HL-60/S4 treated with phorbol 12-myristate 13-acetate at 8.2 ng/mL for 4 days and 3 days (cell line): ENCODE results near the gene ANTXRL.
"Not testable (repeated sequence)": the region's sequence is repeated elsewhere in the genome, so short reads cannot be mapped to it uniquely, and the experiment has no call there.

ENCODE experiments used
- in situ Hi-C: fragments of 300-500 bp; cut with MboI; formaldehyde crosslinking; loops from 2 replicates; pipeline ENCODE4 v1.15.0; 2022; ENCODE audit warnings: low sequenced_read_pairs

ANTXRL gene

DNA sequence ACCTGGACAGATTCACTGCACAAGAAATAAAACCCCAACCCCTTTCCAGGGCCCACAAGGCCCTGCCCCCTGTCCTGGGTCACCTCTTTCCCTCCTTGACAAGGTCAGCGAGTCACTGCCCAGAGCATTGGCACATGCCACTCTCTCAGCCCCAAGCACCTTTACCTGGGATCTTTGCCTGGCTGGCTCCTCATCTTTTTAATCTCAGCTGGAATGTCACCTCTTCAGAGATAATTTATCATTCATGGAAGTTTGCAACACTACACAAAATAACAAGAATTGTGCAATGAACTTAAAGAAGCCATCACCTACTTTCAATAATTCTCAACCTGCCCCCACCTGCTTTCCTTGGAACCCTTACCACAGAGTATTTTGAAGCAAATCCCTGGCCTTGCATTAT lies 19.2 kb downstream of the ANTXRL start:
- in situ Hi-C loops: no loop called here

DNA sequence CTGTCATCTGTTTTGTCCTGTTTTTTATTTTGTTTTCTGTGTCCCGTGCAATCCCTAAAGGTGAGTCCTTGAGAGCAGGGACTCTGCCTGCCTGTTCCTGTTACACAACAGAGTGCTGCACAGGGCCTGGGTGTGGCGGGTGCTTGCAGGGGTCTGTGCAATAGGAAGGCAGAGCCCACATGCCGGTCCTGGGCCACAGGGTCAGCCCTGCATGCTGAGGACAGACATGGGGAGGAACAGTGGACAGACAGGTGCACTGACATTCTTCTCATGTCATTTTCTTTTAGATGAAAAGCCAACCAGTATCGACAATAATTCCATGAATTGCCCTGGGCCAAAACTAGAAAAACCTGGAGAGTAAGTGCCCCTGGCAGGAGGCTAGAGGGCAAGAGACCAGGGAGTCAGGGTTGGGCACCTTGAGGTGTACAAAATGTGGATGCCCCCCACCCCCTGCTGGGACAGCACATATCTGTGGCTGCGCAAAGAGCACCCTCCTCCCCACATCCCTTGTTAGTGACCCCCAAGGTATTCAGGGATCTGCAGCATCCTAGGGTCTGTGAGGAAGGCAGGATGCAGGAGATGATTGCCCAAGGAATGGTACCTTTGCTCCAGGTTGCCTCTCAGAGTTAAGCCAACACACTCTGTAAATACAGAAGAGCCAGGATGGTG lies 19.9 kb downstream of the ANTXRL start:
- in situ Hi-C loops: no loop called here

DNA sequence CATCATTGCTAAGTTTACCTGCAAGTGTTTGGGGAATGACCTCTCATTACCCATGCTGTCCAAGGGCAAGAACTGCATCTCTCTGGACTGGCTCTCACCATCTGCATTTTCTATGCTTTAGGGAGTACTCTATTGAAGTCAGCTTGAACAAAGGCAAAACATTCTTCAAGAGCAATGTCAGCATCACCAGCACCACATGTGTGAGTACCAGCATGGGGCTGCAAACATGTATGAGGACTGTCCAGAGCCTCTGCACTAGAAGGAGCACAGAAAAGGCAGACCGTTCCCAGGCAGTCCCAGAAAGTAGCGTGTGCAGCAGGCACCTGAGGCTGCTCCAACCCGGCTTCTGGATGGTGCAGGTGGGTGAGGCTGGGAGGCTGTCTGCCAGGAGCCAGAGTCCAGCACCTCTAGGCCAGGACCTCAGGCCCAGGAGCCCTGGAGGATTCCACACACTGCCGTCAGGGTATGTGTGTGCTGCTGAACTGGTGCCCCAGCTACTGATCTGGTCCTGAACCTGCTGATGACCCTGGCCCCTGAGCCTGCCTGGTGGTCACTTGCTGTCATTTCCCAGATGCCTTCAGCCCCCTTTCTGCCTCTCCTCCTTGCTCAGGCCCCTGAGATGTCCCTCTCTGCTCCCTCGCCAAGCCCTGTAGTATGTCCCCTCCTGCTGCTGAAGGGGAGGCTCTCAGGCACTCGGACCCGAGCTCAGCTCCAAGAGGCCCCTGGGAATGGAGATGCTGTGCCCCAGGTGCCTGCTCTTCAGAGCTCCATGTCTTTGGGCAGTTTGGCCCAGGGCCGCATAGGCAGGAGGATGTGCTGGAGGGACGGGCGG lies 20.7 kb downstream of the ANTXRL start:
- in situ Hi-C loops: no loop called here

DNA sequence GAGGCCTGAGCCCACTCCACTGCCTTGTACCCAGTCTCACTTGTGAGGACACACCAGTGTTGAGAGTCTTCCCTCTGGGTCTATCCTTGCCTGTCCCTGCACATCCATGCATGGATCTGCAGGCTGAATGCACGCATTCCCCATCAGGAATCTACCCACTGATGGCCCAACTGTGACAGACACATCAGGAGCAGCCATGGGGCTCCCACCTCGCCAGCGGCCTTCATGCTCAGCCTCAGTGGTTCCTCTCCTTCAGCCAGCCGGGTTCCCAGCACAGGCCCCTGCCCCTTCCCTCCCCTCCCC lies 21.3 kb downstream of the ANTXRL start:
- in situ Hi-C loops: no loop called here

DNA sequence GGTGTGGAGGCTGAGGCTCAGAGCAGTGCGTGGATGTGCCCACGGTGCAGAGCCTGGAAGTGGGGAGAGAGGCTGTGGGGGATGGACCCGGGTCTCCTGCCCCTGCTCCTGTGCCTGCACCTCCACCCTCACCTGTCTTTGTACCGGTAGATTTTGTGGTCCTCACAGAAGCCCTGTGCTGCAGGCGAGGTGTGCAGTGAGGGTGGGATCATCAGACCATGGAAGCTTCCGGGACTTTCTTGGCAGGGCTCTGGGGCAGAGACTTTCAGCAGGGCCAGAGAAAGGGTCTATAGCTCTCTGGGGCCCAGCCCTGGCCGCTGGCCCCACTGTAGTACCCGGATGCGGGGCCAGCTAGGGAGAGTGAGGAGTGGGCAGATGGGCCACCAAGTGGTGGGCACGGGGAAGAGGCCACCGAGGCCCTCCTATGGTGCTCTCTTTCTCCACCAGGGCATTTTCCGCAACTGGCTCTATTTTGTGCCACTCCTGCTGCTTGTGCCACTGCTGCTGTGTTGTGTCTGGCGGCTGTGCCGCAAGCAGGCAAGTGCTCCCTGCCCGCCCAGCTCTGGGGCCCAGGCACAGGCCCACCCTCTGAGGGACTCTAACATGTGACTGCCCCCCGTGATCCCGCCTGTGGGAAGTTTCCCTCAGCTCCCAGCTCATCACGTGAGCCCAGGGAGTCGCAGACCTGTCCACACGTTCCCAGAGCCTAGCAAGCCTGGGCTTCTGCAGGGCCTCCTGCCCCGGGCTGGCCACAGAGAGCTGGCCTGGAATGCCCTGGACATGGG lies 22.1 kb downstream of the ANTXRL start:
- in situ Hi-C loops: no loop called here

DNA sequence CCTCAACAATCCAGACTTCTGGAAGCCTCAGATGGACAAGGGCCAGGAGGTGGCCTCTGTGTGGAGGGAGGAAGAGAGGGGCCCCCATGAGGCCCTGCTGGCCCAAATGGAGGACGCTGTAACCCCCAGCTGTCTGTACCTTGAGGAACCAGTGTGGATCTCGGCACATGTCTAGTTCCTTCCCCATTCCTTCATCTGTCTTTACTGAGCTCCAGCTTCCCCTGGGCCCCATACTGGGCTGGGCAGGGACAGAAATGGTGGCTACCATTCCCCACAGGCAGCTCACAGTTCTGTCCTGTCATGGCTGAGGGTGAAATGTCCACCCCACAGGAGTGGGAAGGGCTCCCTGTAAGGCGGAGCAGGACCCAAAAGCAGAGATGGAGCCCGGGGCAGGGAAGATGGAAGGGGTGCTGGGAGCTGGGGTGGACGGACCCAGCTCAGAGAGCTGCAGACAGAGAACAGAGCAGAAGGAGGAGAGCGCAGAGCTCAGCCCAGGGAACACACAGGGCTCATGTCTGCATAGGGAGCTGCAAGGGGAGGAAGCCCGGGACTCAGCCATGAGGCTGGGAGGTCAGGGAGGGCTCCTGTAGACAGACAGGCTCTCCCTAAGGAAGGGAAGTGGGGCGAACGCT lies 22.8 kb downstream of the ANTXRL start:
- in situ Hi-C loops: no loop called here

DNA sequence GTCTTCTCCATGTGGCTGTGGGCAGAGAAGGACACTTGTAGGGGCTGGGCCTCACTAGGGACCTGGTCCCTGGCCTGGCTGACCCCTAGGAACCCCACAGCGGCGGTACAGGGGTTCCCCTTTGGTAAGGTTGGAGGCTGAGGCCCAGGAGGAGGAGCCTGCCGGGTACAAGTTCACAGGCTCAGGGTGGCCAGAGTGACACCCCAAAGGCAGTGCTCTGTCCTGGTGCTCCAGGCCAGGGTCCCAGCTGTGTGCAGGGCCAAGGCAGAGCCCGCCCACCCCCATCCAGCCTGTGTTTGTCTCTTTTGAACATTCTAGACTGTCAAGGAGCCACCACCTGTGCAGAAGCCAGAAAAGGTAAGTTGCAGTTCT lies 23.3 kb downstream of the ANTXRL start:
- in situ Hi-C loops: no loop called here

DNA sequence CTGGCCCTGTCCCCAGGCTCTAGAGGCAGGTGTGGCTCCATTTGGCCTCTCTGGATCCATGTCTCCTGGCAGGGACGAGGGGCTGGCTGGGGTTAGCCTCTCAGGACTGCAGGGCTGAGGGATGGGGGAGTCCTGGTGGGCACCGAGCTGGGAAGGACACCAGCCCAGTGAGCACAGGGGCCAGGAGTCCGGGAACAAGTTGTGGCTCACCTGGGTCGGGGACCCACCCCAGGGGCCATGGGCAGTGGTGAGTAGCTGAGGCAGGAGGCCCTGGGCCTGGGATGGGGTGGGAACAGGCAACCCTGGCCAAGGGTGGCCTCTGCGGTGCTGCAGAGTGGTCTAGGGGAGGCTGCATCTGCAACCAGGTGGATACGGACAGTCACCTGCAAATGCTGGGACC lies 24.1 kb downstream of the ANTXRL start:
- in situ Hi-C loops: no loop called here

DNA sequence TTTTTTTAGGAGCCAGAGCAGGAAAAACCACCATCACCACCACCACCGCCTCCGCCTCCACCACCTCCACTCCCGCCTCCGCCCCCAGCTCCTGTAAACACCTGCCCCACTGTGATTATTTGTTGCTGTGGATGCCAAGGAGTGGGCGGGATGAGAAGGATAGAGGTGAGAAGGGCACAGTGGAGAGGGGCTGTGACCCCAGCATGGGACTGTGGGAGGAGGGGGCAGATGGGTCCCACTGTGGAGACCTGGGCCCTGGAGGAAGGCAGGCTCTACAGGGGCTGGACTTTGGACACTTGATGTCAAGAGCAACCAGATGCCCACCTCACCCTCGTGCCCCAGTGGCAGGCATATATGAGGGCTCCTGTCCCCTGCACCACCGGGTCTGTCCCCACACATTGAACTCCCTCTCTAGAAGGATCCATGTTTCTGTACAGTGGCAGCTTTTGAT lies 24.7 kb downstream of the ANTXRL start:
- in situ Hi-C loops: no loop called here

DNA sequence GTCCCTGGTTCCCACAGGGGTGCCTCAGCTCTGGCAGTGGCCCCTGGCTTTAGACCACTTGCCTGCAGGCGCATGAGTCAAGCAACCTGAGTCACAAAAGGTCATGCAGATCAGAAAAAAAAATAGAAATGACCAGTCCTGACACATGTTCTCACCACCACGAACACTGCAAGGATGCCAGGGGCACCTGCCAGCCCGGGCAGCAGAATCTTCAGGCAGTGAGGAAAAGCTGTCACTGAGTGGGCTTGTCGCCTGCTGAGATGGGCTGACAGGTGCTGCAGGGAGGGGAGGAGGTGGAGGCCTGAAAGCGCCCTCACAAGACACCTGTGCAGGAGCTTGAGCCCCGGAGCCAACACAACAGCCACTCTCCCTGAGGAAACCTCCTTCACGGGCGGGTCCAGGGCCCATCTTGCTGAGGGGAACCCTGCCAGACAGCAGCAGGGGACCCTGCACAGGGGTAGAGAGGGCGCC lies 25.2 kb downstream of the ANTXRL start:
- in situ Hi-C loops: not testable (repeated sequence)

DNA sequence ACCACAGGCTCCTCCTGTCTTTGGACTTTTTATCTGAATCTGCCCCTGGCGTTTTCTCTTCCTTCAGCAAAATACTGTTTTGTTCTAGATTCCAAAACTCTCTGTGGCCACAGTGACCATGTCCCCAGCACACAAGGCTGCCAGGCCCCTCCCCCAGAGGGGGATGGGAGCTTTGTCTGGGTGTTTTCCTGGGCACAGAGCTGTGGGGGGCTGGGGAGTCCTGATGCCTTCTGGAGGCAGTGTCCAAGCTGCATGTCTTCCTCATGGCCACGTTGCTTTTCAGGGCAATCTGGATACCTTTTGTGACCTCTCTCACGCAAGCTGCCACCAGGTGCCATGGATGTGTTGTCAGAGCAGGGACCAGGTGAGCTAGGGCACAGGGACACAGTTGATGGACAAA lies 26.2 kb downstream of the ANTXRL start:
- in situ Hi-C loops: no loop called here

DNA sequence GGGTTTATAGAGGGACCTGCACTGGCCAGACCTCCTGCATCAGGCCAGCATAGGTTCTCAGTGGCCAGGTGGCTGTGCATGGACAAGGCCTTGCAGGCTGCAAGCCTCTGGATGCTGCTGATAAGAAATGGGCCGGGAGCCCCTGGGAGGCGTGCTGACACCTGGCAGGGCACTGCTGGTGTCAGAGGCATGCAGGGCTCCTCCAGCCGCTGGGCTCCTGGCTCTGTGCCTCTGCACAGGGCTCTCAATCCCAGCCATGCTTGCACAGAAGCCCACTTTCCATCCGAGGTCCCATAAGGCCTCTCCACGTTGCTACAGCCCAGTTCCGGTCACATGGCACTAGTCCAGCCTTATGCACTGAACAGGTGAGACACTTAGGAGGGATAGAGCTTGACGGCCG lies 27.3 kb downstream of the ANTXRL start:
- in situ Hi-C loops: no loop called here

DNA sequence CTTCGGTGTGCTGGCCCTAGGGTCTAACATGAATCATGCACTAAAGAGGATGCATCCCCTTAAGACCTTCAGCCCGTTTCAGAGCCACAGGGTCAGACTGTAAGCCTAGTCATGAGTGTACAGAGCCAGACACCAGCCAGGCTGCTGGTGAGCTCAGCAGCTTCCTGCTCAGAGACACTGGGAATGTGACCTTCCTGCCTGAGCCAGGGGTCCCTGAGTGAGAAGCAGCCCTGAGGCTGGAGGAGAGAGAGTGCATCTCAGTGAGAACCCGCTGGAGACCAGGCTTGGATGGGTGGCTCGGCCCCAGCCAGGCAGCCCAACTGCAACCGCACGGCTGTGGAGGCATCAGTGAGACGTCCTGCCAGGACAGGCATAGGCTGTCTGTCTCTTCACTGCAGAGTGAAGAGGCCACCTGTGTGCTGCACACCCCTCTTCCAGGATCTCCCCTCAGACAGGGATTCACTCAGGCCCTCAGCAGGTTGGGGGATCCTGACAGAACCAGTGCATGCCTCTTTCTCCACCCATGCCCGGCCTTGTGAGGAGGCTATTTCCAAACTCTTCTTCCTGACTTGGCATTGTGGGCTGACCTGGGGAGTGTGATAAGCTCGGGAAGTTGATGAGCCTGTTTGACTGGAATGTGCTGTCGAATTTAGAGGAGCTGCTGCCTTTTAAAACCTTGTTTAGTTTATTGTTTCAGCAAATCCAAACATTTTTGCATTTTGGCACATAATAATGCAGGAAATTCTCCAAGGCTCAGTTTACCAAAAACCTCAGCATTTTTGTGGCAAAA lies 28.5 kb downstream of the ANTXRL start:
- in situ Hi-C loops: not testable (repeated sequence)

DNA sequence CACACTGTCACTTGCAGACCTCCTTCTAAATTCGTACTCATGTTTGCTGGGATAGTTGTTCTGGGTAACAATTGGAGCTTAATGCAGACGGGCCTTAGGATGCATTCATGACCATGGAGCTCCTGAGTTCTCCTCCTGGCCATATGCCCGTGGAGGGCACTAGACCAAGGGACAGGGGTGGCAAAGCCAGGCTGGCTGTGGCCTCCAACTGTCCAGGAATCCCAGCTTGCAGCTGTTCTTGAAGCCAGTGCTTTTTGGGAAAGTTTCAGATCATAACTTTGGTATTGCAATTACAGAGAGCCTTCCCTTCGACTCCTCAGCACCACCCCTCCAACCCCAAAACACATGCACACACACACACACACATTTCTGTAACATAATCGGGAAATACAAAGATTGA lies 30.6 kb downstream of the ANTXRL start:
- in situ Hi-C loops: no loop called here

DNA sequence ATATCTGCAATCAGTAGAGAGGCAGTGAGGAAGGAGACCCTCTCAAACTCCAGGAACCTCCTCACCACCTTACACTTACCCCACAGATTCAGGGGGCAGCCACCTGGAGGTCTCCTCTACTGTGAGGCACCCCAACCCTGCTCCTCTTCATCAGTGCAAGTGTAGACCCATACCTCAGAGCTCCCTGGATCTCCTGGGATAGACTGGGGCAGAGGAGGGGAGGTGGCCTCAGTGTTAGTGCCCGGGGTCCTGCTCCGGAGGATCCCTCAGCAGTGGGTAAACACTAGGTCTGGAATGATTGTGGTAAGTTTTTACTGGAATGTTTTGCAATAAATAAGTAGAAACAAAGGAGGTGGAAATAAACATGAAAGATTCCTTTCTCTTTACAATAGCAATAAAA lies 31.1 kb downstream of the ANTXRL start:
- in situ Hi-C loops: no loop called here

DNA sequence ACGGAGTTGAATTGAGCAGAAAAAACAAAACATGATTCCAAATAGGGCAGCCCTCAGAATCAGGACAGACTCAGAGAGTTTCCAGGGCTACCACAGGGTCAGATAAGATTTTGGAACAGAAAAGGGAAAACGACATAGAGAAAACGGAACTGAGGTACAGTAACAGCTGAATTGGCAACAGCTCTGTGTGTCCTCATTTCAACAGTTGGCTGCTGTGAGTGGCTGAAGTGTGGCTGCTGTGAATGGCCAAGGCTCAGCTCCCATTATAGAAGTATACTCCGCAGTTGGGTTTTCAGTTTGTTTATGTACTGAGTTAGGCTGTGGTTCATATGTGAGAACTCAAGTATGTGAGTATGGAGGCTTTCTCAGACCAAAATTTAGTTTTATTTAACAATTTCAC lies 32.0 kb downstream of the ANTXRL start:
- in situ Hi-C loops: no loop called here

DNA sequence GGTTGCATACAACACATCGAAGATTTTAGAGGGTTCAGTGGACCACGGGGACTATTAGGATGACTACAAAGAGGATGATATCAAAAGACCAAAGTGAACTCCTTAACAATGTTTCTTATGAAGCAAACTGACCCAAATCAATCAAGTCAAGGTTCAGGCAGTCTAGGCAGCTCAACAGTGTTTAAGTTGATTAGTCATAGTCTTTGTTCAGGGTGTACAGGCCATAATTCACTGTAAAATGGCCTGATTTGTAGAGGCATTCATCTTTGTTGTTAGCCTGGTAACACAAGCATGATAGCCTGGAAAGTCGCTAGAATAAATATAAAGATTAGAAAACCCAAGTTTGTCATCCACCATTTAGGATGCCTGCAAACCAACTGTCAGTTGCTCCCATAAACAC lies 32.6 kb downstream of the ANTXRL start:
- in situ Hi-C loops: no loop called here

DNA sequence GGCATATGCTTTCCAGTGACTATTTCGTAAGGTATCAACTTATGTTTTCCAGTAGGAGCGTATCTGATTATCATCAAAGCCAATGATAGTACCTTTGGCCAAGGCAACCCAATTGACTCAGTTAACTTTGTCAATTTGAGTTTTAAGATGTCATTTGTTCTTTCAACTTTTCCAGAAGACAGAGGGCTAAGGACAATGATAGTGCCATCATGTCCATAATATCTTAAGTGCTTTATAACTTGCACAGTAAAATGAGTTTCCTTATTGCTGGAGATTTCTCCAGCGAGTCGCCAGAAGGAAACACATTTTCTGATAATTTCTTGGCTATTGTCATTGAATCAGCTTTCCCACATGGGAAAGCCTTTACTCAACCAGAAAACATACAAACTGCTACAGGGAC lies 35.0 kb downstream of the ANTXRL start:
- in situ Hi-C loops: no loop called here

DNA sequence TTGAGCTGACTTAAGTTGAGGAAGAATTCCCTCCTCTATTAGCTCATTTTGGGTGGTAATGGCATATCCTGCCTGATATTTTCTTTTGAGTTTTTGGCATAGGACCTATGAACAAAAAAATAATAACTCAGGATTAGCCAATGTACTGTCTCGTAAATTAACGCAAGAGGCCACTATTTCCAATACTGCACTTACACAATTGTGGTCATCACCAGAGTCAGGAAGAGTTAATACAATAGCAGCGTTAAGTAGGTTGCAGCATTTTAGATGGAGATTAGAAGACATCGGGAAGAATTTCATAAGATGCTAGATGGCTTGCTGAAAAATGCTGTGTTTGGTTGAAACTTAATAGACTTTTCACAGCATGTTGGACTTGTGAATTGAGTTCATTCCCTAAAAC lies 36.4 kb downstream of the ANTXRL start:
- in situ Hi-C loops: no loop called here

DNA sequence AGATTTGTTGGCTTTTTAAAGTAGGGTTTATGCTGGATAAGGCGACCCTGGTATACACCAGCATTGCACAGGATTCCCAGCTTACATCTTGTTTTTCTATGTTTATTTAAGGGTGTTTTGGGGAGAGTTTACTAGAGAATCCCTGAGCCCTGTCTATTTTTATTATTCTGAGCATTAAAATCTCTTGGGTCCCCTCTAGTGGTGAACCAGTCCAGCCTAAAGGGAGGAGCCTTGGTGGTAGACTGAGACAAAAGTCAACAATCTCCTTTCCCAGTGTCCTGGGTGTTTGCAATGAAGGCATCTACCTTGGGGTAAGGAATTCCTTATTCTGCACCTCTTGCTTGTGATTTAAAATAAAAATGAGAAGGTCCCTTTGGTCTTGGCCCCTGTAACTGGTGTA lies 38.2 kb downstream of the ANTXRL start:
- in situ Hi-C loops: no loop called here

DNA sequence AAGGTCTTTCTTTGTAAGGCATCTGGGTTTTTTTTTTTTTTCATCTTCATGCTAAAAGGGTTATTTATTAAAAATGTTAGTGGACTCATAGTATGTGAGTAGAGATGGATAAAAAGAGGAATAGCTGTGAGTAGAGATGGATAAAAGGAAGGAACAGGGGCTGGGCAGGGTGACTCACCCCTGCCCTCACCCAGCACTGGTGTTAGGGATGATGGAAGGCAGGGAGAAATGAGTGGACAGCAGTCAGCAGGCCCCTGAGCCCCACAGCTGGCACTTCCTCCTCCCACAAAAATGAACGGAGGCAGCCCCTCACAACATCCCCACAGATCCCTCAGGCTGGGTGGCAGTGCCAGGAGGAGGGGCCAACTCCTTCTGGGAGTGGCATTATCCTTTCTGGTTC lies 39.3 kb downstream of the ANTXRL start:
- in situ Hi-C loops: no loop called here
